ENCODE data around the gene ITPRIP.
A peak's percentile ranks its signal among the peaks of the same experiment; 100 is the strongest.

Gene ITPRIP

DNA sequence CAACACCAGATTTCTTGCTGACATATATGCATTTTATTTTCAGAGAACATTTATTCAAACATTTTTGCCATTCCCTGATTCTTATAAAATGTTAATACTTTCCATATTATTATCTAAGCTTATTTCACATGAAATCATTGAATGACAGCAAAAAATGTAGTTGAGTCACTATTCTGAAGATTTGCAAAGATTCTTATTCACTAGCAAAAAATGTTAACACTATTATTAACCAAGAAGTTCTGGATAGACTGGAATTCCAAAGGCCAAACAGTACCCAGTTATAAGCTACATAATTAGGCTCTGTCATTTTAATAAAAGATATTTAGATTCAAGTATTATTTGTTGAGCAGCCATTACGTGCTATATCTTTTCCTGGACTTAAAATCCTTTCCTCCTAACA lies 65.0 kb downstream of the ITPRIP start:
- H3K18ac ChIP-seq (ENCODE audit: low read depth in 1 of 2, low read length in 2 of 2), result no peak overlapping the region
- H3K14ac ChIP-seq (ENCODE audit: low read length in 2 of 2), result no peak overlapping the region
- WGBS, result 64% methylated on average over 1 of the region's 1 CpG
- peak overlapping the region; percentile 83 for H3K9ac ChIP-seq (ENCODE audit: low read length)
- H3K4me1 ChIP-seq (ENCODE audit: control insufficient read depth, insufficient read depth, low read depth, low read length), result peaks cover 6% of the 10 kb centered on the region
- no peak overlapping the region for H4K91ac ChIP-seq (ENCODE audit: low read length)
- H3K4me3 ChIP-seq (ENCODE audit: insufficient read depth in 1 of 2, low read depth in 1 of 2, low read length in 2 of 2), result no peak overlapping the region
- H3K36me3 ChIP-seq (ENCODE audit: control insufficient read depth in 1 of 2, insufficient read depth in 2 of 2, low read depth in 1 of 2, low read length in 2 of 2), result peaks cover 0 to 13% of the 10 kb centered on the region in 2 experiments
- H2BK5ac ChIP-seq (ENCODE audit: low read depth, low read length, poor library complexity, severe bottlenecking), result no peak overlapping the region
- H3K4ac ChIP-seq (ENCODE audit: low read depth in 1 of 2, low read length in 2 of 2), result no peak overlapping the region
- no peak overlapping the region for H3K23ac ChIP-seq (ENCODE audit: low read length in 2 of 2)
- H2BK120ac ChIP-seq (ENCODE audit: low read depth, low read length), result no peak overlapping the region
- H2BK12ac ChIP-seq (ENCODE audit: low read length in 2 of 2), result no peak overlapping the region
- no peak for DNase-seq
- no peaks in the 10 kb centered on the region for H3K9me3 ChIP-seq (ENCODE audit: control insufficient read depth, low read length)
- no peak overlapping the region for H3K27ac ChIP-seq (ENCODE audit: low read length, poor library complexity, severe bottlenecking)
- no peak overlapping the region for H2AFZ ChIP-seq (ENCODE audit: low read depth, low read length)
- H2BK15ac ChIP-seq (ENCODE audit: low read depth, poor library complexity, severe bottlenecking), result no peak overlapping the region
- H3K4me2 ChIP-seq (ENCODE audit: low read length, poor library complexity, severe bottlenecking), result no peak overlapping the region
- peaks cover 0 to 21% of the 10 kb centered on the region in 2 experiments for H3K27me3 ChIP-seq (ENCODE audit: control insufficient read depth in 1 of 2, insufficient read depth in 1 of 2, low read length in 2 of 2)
- H3K79me1 ChIP-seq (replicated peaks; ENCODE audit: low read length, poor library complexity, severe bottlenecking), result no peaks in the 10 kb centered on the region
- H4K8ac ChIP-seq (ENCODE audit: low read length), result no peak overlapping the region
- no peak overlapping the region for H2AK5ac ChIP-seq (ENCODE audit: low read length, severe bottlenecking)

DNA sequence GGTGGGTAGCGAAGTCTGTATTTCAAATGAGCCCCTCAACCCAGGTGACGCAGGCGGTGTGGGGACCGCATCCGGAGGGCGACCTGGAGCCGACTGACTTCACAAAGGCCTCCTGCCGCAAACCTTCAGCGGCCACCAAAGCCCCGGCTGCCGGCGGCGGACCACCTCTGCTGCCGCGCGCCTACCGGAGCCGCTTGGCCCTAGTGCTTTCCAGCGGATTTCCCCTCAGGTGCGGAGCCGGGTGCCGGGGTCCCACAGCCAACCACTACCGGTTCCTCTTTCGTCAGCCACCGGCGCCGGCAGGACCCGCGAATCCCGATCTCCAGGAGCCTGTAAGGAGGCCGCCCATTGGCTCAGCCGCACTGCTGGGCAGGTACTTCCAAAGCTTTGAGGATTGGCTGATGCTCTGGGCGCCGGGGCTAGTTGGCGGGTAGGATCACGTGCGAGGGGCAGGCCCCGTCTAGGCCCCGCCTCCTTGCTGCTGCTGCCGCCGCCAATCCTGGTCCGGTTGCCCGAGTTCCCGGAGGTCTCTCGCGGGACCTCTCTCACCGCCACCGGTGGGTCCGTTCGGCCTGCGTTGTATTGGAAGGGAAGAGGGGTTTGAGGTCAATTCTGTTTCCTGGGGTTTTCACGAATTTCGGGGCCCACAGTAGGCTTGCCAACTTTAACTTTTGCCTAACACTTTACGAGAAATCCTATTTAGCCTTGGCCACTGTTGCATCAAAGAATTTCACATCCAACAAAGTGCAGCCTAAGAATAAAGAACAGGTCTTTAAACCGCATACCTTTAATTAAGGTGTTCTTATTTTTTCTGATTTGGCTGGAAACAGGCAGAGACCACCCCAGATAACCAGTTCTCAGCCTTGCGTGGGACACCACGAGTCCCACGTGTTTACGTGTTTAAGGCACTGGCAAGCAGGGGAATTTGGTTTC lies 69.3 kb downstream of the ITPRIP start, which contains the start of gene GSTO2:
Gene GSTO2 (plus strand): TSS at position 472 of the 933 bp plus-strand sequence. CDS start 5,732 bp downstream, outside the sequence.
- Histone ChIP-seq H2AFZ (ENCODE audit: low read depth, low read length) (no peak within 1 kb of the TSS), H3K4me1 (ENCODE audit: control insufficient read depth, insufficient read depth, low read depth, low read length) (no peaks in the 10 kb centered on the region), H3K9ac (ENCODE audit: low read length) (peak within 1 kb of the TSS; percentile 79), H2BK12ac (ENCODE audit: low read length in 2 of 2) (no peak within 1 kb of the TSS), H3K4ac (ENCODE audit: low read depth in 1 of 2, low read length in 2 of 2) (peak within 1 kb of the TSS in 1 of 2 experiments; percentile 17), H3K79me1 (replicated peaks; ENCODE audit: low read length, poor library complexity, severe bottlenecking) (peaks cover 6% of the 10 kb centered on the region), H4K91ac (ENCODE audit: low read length) (peak within 1 kb of the TSS; percentile 65), H3K23ac (ENCODE audit: low read length in 2 of 2) (no peak within 1 kb of the TSS), H2BK5ac (ENCODE audit: low read depth, low read length, poor library complexity, severe bottlenecking) (peak within 1 kb of the TSS; percentile 61), H3K4me2 (ENCODE audit: low read length, poor library complexity, severe bottlenecking) (peak within 1 kb of the TSS; percentile 73), H3K14ac (ENCODE audit: low read length in 2 of 2) (no peak within 1 kb of the TSS), H3K27me3 (ENCODE audit: control insufficient read depth in 1 of 2, insufficient read depth in 1 of 2, low read length in 2 of 2) (peaks cover 0 to 1% of the 10 kb centered on the region in 2 experiments), H3K36me3 (ENCODE audit: control insufficient read depth in 1 of 2, insufficient read depth in 2 of 2, low read depth in 1 of 2, low read length in 2 of 2) (peaks cover 6 to 56% of the 10 kb centered on the region in 2 experiments), H4K8ac (ENCODE audit: low read length) (peak within 1 kb of the TSS; percentile 83), H3K18ac (ENCODE audit: low read depth in 1 of 2, low read length in 2 of 2) (peak within 1 kb of the TSS; percentile 18 to 55), H3K27ac (ENCODE audit: low read length, poor library complexity, severe bottlenecking) (peak within 1 kb of the TSS; percentile 37), H3K4me3 (ENCODE audit: insufficient read depth in 1 of 2, low read depth in 1 of 2, low read length in 2 of 2) (peak within 1 kb of the TSS; percentile 78 to 88), H2AK5ac (ENCODE audit: low read length, severe bottlenecking) (no peak within 1 kb of the TSS), H2BK15ac (ENCODE audit: low read depth, poor library complexity, severe bottlenecking) (peak within 1 kb of the TSS; percentile 77), H2BK120ac (ENCODE audit: low read depth, low read length) (no peak within 1 kb of the TSS), H3K9me3 (ENCODE audit: control insufficient read depth, low read length) (no peaks in the 10 kb centered on the region)
- 22% methylated on average over 52 of the region's 59 CpGs for WGBS
- DNase-seq, result peak; percentile 95

- Histone ChIP-seq H2BK5ac (ENCODE audit: low read depth, low read length, poor library complexity, severe bottlenecking) (no peak overlapping the region), H3K23ac (ENCODE audit: low read length in 2 of 2) (no peak overlapping the region), H2BK120ac (ENCODE audit: low read depth, low read length) (no peak overlapping the region), H3K4me2 (ENCODE audit: low read length, poor library complexity, severe bottlenecking) (peak overlapping the region; percentile 73), H3K27me3 (ENCODE audit: control insufficient read depth in 1 of 2, insufficient read depth in 1 of 2, low read length in 2 of 2) (no peaks in the 10 kb centered on the region), H2BK15ac (ENCODE audit: low read depth, poor library complexity, severe bottlenecking) (no peak overlapping the region), H3K4me1 (ENCODE audit: control insufficient read depth, insufficient read depth, low read depth, low read length) (no peaks in the 10 kb centered on the region), H3K9ac (ENCODE audit: low read length) (peak overlapping the region; percentile 79), H3K9me3 (ENCODE audit: control insufficient read depth, low read length) (no peaks in the 10 kb centered on the region), H2AK5ac (ENCODE audit: low read length, severe bottlenecking) (no peak overlapping the region), H4K8ac (ENCODE audit: low read length) (peak overlapping the region; percentile 83), H3K18ac (ENCODE audit: low read depth in 1 of 2, low read length in 2 of 2) (peak overlapping the region; percentile 18 to 55), H3K36me3 (ENCODE audit: control insufficient read depth in 1 of 2, insufficient read depth in 2 of 2, low read depth in 1 of 2, low read length in 2 of 2) (peaks cover 6 to 62% of the 10 kb centered on the region in 2 experiments), H2BK12ac (ENCODE audit: low read length in 2 of 2) (no peak overlapping the region), H3K27ac (ENCODE audit: low read length, poor library complexity, severe bottlenecking) (peak overlapping the region; percentile 37), H4K91ac (ENCODE audit: low read length) (peak overlapping the region; percentile 65), H3K4me3 (ENCODE audit: insufficient read depth in 1 of 2, low read depth in 1 of 2, low read length in 2 of 2) (peak overlapping the region; percentile 78 to 88), H3K79me1 (replicated peaks; ENCODE audit: low read length, poor library complexity, severe bottlenecking) (peaks cover 6% of the 10 kb centered on the region), H2AFZ (ENCODE audit: low read depth, low read length) (no peak overlapping the region), H3K4ac (ENCODE audit: low read depth in 1 of 2, low read length in 2 of 2) (peak overlapping the region in 1 of 2 experiments; percentile 17), H3K14ac (ENCODE audit: low read length in 2 of 2) (no peak overlapping the region)
- WGBS, result 50% methylated on average over 10 of the region's 10 CpGs
- DNase-seq, result no peak
These were observed 69.9 kb downstream of the ITPRIP start for GRCh38 chr10:104268405-104268712.

- Histone ChIP-seq H2BK15ac (ENCODE audit: low read depth, poor library complexity, severe bottlenecking) (no peak overlapping the region), H2BK12ac (ENCODE audit: low read length in 2 of 2) (no peak overlapping the region), H3K4me3 (ENCODE audit: insufficient read depth in 1 of 2, low read depth in 1 of 2, low read length in 2 of 2) (peak overlapping the region in 1 of 2 experiments; percentile 78), H3K9ac (ENCODE audit: low read length) (peak overlapping the region; percentile 79), H2BK5ac (ENCODE audit: low read depth, low read length, poor library complexity, severe bottlenecking) (no peak overlapping the region), H2BK120ac (ENCODE audit: low read depth, low read length) (no peak overlapping the region), H3K23ac (ENCODE audit: low read length in 2 of 2) (no peak overlapping the region), H3K27me3 (ENCODE audit: control insufficient read depth in 1 of 2, insufficient read depth in 1 of 2, low read length in 2 of 2) (no peaks in the 10 kb centered on the region), H3K4me2 (ENCODE audit: low read length, poor library complexity, severe bottlenecking) (peak overlapping the region; percentile 73), H2AK5ac (ENCODE audit: low read length, severe bottlenecking) (no peak overlapping the region), H4K91ac (ENCODE audit: low read length) (no peak overlapping the region), H3K4ac (ENCODE audit: low read depth in 1 of 2, low read length in 2 of 2) (no peak overlapping the region), H3K27ac (ENCODE audit: low read length, poor library complexity, severe bottlenecking) (no peak overlapping the region), H3K14ac (ENCODE audit: low read length in 2 of 2) (no peak overlapping the region), H3K18ac (ENCODE audit: low read depth in 1 of 2, low read length in 2 of 2) (no peak overlapping the region), H3K9me3 (ENCODE audit: control insufficient read depth, low read length) (no peaks in the 10 kb centered on the region), H4K8ac (ENCODE audit: low read length) (no peak overlapping the region), H3K36me3 (ENCODE audit: control insufficient read depth in 1 of 2, insufficient read depth in 2 of 2, low read depth in 1 of 2, low read length in 2 of 2) (peaks cover 6 to 67% of the 10 kb centered on the region in 2 experiments), H2AFZ (ENCODE audit: low read depth, low read length) (no peak overlapping the region), H3K4me1 (ENCODE audit: control insufficient read depth, insufficient read depth, low read depth, low read length) (no peaks in the 10 kb centered on the region), H3K79me1 (replicated peaks; ENCODE audit: low read length, poor library complexity, severe bottlenecking) (peaks cover 6% of the 10 kb centered on the region)
- no peak for DNase-seq
- whole genome bisulfite sequencing, result 100% methylated on average over 6 of the region's 14 CpGs
These were observed 70.4 kb downstream of the ITPRIP start for GRCh38 chr10:104267721-104268404.
